ENCODE measurements around the gene ENO4.

DNA sequence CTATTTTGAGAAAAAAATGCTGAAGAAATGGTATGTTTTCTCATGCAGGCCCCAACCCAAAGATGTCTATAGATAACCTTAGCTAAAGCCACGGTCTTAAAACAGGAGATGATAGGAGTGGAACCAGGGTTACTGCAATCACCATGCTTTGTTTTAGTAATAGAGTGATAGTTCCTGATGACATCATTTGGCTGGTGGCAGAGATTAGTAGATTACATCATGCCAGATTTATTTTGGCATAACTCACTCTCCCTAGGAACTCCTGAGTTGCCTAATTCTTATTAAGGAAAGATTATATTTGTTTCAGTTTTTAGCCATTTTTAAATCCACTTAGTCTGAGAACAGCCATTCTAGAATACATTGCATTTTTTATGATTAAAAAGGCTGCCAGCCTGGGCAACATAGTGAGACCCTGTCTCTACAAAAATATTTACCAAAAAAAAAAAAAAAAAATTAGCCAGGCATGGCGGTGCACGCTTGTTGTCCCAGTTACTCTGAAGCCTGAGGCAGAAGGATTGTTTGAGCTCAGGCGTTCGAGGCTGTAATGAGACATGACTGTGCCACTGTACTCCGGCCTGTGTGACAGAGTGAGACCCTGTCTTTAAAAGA is 17.8 kb downstream of the ENO4 start:
- TF ChIP-seq, protein P1, sequence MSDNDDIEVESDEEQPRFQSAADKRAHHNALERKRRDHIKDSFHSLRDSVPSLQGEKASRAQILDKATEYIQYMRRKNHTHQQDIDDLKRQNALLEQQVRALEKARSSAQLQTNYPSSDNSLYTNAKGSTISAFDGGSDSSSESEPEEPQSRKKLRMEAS (IDR thresholded peaks at IDR 0.05; ENCODE audit: low read depth, low read length): no peak
- TF ChIP-seq, protein P2, sequence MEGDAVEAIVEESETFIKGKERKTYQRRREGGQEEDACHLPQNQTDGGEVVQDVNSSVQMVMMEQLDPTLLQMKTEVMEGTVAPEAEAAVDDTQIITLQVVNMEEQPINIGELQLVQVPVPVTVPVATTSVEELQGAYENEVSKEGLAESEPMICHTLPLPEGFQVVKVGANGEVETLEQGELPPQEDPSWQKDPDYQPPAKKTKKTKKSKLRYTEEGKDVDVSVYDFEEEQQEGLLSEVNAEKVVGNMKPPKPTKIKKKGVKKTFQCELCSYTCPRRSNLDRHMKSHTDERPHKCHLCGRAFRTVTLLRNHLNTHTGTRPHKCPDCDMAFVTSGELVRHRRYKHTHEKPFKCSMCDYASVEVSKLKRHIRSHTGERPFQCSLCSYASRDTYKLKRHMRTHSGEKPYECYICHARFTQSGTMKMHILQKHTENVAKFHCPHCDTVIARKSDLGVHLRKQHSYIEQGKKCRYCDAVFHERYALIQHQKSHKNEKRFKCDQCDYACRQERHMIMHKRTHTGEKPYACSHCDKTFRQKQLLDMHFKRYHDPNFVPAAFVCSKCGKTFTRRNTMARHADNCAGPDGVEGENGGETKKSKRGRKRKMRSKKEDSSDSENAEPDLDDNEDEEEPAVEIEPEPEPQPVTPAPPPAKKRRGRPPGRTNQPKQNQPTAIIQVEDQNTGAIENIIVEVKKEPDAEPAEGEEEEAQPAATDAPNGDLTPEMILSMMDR (IDR thresholded peaks at IDR 0.05; ENCODE audit: low read depth, low read length): no peak
